SJCRH30 (cell line): ENCODE measurements around the gene IRF7. TPM values are rescaled to one million over a fixed set of nuclear protein-coding genes. Genes with fewer than 3 reads are reported as not detected.
A peak's percentile ranks its signal among the peaks of the same experiment; 100 is the strongest.
"Not testable (repeated sequence)": the region's sequence is repeated elsewhere in the genome, so short reads cannot be mapped to it uniquely, and the experiment has no call there.

Source experiments
- DNase-seq, 2 experiments: peaks; one replicate each; pipeline ENCODE4 v3.0.0-alpha.2; 2015 to 2020
- H3K27ac ChIP-seq: fragments of 250-450 bp; sonication (Bioruptor Pico); 2 replicates; pipeline ENCODE4 v1.5.1; 2020; ENCODE audit warnings: mild to moderate bottlenecking, moderate library complexity
- H3K27me3 ChIP-seq: fragments of 250-450 bp; sonication (Bioruptor Pico); 2 replicates; pipeline ENCODE4 v1.5.1; 2020; ENCODE audit warnings: mild to moderate bottlenecking, moderate library complexity
- H3K36me3 ChIP-seq: fragments of 250-450 bp; sonication (Bioruptor Pico); 2 replicates; pipeline ENCODE4 v1.5.1; 2020; ENCODE audit warnings: mild to moderate bottlenecking, moderate library complexity
- H3K4me1 ChIP-seq: fragments of 250-450 bp; sonication (Bioruptor Pico); 2 replicates; pipeline ENCODE4 v1.5.1; 2020; ENCODE audit warnings: mild to moderate bottlenecking, moderate library complexity
- H3K4me3 ChIP-seq: fragments of 250-450 bp; sonication (Bioruptor Pico); 2 replicates; pipeline ENCODE4 v1.5.1; 2020; ENCODE audit warnings: mild to moderate bottlenecking, moderate library complexity
- H3K9me3 ChIP-seq: fragments of 250-450 bp; sonication (Bioruptor Pico); replicated peaks from 2 replicates; pipeline ENCODE4 v1.5.1; 2020; ENCODE audit warnings: mild to moderate bottlenecking, moderate library complexity
- total RNA-seq: library from RNA; depleted of rRNA; stranded (reverse); fragments of >200 nt; shearing (Covaris generic); gene quantifications from 2 replicates; pipeline ENCODE4 v1.2.3, GENCODE V29; 2014; rRNA removed

The IRF7 gene
- total RNA-seq = 3.6 and 5.8 TPM in 2 replicates

DNA sequence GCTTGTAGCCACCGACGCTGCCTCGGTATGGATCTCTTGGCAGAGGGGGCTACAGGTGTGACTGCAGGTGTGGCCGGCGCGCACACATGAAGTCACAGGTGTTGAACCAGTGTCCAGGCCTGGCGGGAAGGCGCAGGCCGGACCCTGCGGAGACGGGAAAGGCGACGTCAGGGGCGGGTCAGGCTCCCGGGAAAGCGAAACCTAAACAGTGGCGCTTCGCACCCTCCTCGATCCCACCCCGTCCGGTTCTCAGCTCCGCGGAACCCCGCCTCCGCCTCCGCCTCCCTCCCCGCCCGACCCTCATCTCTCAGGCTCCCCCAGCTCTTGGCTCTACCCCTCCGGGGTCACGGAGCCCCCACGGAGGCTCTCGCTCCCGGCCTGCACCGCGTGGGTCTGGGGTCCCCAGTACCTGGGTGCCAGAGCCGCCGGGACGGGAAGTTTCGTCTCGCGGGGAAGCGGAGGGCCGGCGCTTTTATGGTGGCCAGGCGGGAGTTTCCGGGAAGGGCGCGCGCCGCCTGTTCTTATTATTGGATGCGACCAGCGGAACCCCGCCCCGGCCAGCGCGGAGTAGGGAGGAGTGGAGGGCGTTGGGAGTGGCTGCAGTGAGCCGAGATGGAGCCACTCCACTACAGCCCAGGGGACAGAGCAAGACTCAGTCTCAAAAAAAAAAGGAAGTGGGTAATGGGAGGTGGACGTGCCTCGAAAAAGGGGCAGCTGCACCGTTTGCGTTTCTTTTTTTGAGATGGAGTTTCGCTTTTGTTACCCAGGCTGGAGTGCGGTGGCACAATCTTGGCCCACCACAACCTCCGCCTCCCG, at the start of gene IRF7:
Gene IRF7 (minus strand): TSS at position 447 of the 816 bp plus-strand sequence. CDS start 586 bp downstream, outside the sequence.
- H3K4me1 ChIP-seq = peaks cover 33% of the 10 kb centered on the region
- peak within 1 kb of the TSS; percentile 85 for H3K4me3 ChIP-seq
- peak; percentile 90 to 91 for DNase-seq
- H3K36me3 ChIP-seq = peaks cover 18% of the 10 kb centered on the region
- H3K27me3 ChIP-seq = no peaks in the 10 kb centered on the region
- no peaks in the 10 kb centered on the region for H3K9me3 ChIP-seq
- peak within 1 kb of the TSS; percentile 84 for H3K27ac ChIP-seq

DNA sequence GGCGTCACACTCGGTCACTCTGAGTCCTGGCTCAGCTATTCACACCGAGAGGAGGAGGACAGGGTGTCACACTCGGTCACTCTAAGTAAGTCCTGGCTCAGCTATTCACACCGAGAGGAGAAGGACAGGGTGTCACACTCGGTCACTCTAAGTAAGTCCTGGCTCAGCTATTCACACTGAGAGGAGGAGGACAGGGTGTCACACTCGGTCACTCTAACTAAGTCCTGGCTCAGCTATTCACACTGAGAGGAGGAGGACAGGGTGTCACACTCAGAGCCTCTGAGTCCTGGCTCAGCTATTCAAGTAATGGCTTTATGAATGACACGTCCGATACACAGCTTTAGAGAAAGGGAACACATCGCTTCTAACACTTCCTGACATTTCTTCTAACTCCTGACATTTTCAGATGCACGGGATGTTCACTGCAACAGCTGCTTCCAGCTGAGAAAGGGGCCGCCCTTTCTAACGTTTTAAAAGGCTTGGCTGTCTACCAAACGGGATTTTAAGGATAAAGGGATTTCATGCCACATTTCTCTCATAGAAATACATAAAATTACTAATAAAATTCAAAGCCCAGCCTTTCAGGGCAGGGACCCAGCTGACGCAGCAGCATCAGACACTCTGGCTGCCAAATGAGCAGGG, 49.4 kb upstream of the IRF7 start:
- H3K36me3 ChIP-seq = peaks cover 16% of the 10 kb centered on the region
- peaks cover 19% of the 10 kb centered on the region for H3K4me1 ChIP-seq
- H3K4me3 ChIP-seq = no peak overlapping the region
- H3K27me3 ChIP-seq = no peaks in the 10 kb centered on the region
- peak; percentile 91 to 98 for DNase-seq
- H3K27ac ChIP-seq = peak overlapping the region; percentile 96
- no peaks in the 10 kb centered on the region for H3K9me3 ChIP-seq

DNA sequence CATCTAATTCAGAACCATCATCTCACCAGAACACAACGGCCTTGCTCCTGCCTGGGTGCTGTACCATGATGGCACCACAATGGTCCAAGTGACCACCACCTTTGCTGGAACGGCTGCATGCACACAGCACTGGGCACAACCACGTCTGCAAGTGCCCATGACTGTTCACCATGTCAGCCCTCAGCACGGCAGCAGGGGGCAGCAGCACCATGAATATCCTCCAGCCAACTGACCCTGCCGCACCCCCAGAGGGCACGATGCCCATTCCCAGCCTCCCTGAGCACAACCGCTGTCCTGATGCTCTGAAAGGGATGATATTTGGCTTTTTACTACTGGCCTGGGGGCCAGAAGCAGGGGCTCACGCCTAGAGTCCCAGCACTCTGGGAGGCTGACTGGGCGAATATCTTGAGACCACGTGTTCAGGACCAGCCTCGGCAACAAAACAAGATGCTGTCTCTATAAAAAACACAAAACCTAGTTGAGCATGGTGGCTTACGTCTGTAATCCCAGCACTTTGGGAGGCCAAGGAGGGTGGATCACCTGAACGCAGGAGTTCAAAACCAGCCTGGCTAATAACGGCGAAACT, 47.0 kb upstream of the IRF7 start:
- no peaks in the 10 kb centered on the region for H3K27me3 ChIP-seq
- peaks cover 19% of the 10 kb centered on the region for H3K36me3 ChIP-seq
- H3K9me3 ChIP-seq = no peaks in the 10 kb centered on the region
- no peak overlapping the region for H3K27ac ChIP-seq
- peaks cover 13% of the 10 kb centered on the region for H3K4me1 ChIP-seq
- H3K4me3 ChIP-seq = no peak overlapping the region
- DNase-seq = peak; percentile 71 to 75

DNA sequence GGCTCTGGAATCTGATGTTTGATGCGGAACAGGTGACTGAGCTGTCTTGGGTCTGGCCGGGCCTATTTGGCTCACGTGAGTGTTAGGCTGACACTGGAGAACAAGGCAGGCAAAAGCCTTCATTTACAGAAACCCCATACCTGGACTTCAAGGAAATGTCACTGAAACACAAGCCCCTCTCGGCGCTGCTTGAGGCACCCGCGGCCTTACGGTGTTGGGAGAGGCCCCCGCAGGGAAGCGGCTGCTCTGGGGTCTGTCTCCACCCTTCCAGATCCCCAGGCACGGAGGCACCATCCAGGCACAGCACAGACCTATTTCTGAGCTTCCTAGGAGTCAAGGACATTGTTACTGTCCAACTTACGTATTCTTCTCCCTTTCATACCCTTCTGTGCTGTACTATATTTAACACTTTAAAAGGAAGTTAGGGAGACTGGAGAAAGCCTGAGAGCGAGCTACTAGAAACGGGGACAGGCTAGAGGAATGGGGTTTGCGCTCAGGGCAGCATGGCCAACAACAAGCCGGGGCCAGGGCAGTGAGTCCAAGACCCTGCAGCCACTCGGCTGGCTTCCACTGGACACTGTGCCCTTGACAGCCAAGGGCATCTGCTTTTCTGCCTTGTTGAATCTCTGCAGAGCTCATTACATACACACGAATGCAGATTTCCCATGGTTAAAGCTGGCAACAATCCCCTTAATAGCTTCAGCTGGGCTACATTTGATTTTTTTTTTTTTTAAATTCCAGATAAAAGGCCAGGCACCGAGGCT, 45.1 kb upstream of the IRF7 start:
- no peak overlapping the region for H3K4me3 ChIP-seq

DNA sequence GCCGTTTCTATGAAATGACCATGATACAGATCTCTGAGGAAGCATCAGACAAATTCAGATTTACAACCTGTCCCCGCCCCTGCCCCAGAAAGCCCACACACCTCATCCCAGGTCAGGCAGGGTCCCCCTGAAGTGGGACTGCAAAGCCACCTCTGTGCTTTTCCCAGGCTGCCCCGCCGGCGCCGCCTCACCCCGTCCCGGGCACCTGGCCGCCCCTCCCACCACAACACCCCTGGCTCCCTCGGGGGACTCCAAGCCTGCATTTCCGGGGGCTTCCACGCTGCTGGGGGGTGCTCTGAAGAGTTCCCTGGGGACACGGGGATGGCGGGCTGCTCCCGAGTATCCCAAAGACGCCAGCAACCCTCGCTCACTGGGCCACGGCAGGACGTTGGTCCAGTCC, 44.5 kb upstream of the IRF7 start:
- H3K27ac ChIP-seq = no peak overlapping the region
- no peaks in the 10 kb centered on the region for H3K27me3 ChIP-seq
- no peaks in the 10 kb centered on the region for H3K9me3 ChIP-seq
- no peak overlapping the region for H3K4me3 ChIP-seq
- H3K36me3 ChIP-seq = peaks cover 14% of the 10 kb centered on the region; the same call in 1 of the 2 replicates
- no peaks in the 10 kb centered on the region for H3K4me1 ChIP-seq
- no peak for DNase-seq

More for the DNA sequence above, 45.1 kb upstream of the IRF7 start:
- Histone ChIP-seq H3K9me3 (no peaks in the 10 kb centered on the region), H3K4me1 (peaks cover 4% of the 10 kb centered on the region), H3K27ac (no peak overlapping the region), H3K36me3 (peaks cover 14% of the 10 kb centered on the region; the same call in 1 of the 2 replicates), H3K27me3 (no peaks in the 10 kb centered on the region)
- no peak for DNase-seq

DNA sequence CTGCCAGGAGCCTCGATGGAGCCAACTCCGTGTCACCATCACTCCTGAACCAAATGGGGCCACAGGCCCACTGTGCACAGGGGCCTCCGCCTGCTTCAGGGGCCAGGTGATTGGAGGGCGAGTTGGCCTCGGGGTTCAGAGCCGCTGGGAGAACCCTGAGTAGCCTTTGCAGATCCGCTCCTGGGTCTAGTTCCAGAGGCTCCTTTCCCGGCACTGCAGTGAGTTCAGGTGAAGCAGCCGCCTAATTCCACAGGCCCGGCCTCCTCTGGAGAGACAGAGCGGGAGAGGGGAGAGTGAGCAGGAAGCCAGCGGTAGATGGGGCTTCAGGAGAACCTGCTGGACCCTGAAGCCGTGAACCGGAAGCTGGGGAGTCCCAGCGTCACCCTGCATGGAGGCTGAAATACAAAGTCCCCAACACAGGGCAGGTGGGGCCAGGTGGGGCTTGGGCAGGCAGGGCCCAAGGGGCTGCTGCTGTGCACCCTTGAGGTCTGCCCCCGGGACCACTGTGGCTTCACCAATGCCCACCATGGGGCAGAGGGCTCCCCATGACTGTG, 43.9 kb upstream of the IRF7 start:
- Histone ChIP-seq H3K4me3 (no peak overlapping the region), H3K9me3 (no peaks in the 10 kb centered on the region), H3K36me3 (peaks cover 14% of the 10 kb centered on the region; the same call in 1 of the 2 replicates), H3K4me1 (no peaks in the 10 kb centered on the region), H3K27me3 (no peaks in the 10 kb centered on the region), H3K27ac (no peak overlapping the region)
- DNase-seq = no peak

DNA sequence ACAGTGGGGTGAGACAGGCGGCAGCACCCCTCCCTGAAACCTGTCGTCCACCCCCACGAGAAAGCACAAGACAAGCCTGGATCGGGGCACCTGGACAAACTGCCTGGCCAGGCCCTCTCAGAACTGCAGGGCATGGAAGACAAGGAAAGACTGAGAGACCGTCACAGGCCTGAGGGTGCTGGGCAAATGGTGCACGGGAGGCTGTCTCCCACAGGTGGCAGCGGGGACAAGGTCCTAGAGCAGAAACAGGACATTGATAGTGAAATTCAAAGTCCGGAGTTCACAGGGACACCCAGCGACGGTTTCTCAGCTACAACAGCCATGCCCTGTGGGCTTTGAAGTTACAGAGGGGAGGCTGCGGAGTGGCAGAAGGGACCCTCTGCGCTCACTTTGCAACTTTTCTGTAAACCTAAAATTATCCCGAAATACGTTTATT, 42.0 kb upstream of the IRF7 start:
- Histone ChIP-seq H3K4me1 (no peaks in the 10 kb centered on the region), H3K4me3 (no peak overlapping the region), H3K9me3 (no peaks in the 10 kb centered on the region), H3K27me3 (no peaks in the 10 kb centered on the region), H3K36me3 (peaks cover 4% of the 10 kb centered on the region; the same call in 1 of the 2 replicates), H3K27ac (no peak overlapping the region)
- DNase-seq = no peak

DNA sequence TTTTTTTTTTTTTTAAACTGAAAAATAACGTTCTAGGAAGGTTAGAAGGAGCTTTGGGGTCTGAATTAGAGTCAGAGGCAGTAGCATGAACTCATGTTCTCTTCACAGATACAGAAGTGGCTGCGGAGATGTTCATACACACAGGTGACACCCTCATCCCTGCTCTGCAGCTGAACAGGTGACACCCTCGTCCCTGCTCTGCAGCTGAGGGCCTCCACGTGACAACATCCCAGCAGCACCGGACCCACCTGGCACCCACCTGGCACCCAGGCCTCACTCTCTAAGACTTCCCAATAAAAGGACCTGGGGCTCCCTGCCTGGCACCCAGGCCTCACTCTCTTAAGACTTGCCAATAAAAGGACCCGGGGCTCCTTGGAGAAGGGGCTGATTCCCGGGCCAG, 41.1 kb upstream of the IRF7 start:
- peaks cover 4% of the 10 kb centered on the region; the same call in 1 of the 2 replicates for H3K36me3 ChIP-seq
- no peaks in the 10 kb centered on the region for H3K9me3 ChIP-seq
- no peaks in the 10 kb centered on the region for H3K4me1 ChIP-seq
- no peak for DNase-seq
- no peaks in the 10 kb centered on the region for H3K27me3 ChIP-seq
- no peak overlapping the region for H3K27ac ChIP-seq
- H3K4me3 ChIP-seq = no peak overlapping the region

DNA sequence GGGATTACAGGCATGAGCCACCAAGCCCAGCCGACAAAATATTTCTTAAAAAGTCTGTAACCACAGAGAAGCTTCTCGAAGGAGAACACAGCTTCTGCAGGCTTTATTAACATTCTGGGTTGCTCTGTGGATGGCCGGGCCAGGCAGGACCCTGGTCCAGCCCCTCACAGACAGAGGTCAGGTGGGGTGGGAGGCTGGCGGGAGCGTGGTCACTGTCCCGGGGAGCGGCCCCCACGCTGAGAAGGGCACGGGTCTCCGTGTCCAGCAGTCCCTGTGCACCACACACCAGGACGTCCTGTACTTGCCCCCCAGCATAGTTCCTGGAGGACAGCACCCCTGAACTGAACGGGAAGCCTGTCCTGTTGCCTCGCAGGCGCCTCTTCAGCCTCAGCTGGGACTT, 40.7 kb upstream of the IRF7 start:
- Histone ChIP-seq H3K4me3 (no peak overlapping the region), H3K27me3 (no peaks in the 10 kb centered on the region), H3K4me1 (no peaks in the 10 kb centered on the region), H3K9me3 (no peaks in the 10 kb centered on the region), H3K36me3 (peaks cover 4% of the 10 kb centered on the region; the same call in 1 of the 2 replicates), H3K27ac (no peak overlapping the region)
- DNase-seq = no peak

DNA sequence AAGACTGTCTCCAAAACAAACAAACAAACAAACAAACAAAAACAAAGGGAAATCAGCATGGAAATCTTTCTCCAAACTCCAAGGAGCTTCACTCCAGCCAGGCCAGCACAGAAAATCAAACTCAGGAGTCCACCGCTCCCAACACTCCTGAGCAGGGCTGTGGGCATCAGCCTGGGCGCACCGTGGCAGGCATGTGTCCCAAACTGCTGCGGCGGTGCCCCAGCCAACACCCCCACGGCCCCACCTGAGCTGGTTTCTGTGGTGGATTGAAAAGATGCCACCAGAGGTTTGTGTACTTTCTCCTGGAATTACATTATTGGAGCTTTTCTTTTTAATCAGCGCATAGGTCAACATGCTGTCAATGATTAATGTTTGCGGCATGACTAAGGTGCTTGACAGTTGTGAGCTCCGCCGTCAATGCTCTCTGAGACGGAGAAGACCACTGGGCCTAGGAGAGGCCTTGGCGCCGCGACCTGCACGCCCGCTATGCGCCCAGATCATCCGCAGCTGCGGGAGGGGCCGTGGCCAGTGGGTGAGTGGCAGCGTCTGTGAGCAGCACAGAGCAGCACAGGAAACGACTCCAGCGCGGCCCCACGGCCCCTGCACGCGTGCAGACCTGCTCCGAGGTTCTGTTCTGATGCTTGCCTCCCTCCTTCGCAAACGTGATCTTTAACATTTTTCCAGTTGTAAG, 39.4 kb upstream of the IRF7 start:
- peaks cover 9% of the 10 kb centered on the region; the same call in 1 of the 2 replicates for H3K36me3 ChIP-seq
- H3K27me3 ChIP-seq = no peaks in the 10 kb centered on the region
- H3K27ac ChIP-seq = no peak overlapping the region
- H3K4me1 ChIP-seq = no peaks in the 10 kb centered on the region
- H3K9me3 ChIP-seq = no peaks in the 10 kb centered on the region
- no peak overlapping the region for H3K4me3 ChIP-seq
- DNase-seq = no peak

DNA sequence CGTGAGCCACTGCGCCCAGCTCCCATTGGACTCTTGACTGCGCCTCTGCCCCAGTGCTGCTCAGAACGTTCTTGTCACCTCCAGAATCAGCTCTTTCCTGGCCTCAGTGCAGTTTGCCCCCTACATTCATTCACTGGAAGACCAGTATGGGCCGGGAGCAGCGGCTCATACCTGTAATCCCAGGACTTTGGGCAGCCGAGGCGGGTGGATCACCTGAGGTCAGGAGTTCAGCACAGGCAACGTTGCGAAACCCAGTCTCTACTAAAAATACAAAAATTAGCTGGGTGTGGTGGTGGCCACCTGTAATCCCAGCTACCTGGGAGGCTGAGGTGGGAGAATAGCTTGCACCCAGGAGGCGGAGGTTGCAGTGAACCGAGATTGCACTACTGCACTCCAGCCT, 38.7 kb upstream of the IRF7 start:
- not testable (repeated sequence) for H3K36me3 ChIP-seq, DNase-seq, H3K27me3 ChIP-seq, H3K27ac ChIP-seq, H3K4me3 ChIP-seq, H3K4me1 ChIP-seq, H3K9me3 ChIP-seq

DNA sequence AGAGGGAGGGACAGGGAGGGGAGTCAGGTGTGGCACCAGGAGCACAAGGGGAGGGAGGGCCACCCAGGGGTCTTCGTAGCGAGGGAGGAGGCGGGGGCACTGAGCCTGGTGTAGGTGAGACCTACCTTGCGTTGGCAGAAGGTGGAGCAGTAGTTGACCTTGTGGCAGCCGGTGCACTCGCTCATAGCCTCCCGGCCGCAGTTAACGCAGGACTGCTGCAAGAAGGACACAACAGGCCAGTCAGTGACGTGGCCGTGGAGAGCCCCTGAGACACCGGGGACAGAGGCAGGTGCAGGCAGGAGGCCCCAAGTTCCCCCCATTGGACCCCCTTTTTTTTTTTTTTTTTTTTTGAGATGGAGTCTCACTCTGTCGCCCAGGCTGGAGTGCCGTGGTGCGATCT, 38.1 kb upstream of the IRF7 start:
- Histone ChIP-seq H3K27ac (no peak overlapping the region), H3K27me3 (no peaks in the 10 kb centered on the region), H3K4me1 (no peaks in the 10 kb centered on the region), H3K36me3 (peaks cover 6% of the 10 kb centered on the region; the same call in 1 of the 2 replicates), H3K9me3 (no peaks in the 10 kb centered on the region), H3K4me3 (no peak overlapping the region)
- no peak for DNase-seq

DNA sequence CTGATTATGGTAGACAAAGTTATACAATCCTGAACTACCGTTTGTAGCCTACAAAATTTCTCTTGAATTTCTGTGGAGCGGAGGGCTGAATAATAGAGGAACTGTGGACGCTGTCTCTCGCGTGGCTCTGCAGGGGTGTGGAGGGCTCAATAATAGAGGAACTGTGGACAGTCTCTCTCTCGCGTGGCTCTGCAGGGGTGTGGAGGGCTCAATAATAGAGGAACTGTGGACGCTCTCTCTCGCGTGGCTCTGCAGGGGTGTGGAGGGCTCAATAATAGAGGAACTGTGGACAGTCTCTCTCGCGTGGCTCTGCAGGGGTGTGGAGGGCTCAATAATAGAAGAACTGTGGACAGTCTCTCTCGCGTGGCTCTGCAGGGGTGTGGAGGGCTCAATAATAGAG, 37.4 kb upstream of the IRF7 start:
- not testable (repeated sequence) for DNase-seq, H3K9me3 ChIP-seq, H3K36me3 ChIP-seq, H3K27me3 ChIP-seq, H3K4me1 ChIP-seq, H3K27ac ChIP-seq, H3K4me3 ChIP-seq

DNA sequence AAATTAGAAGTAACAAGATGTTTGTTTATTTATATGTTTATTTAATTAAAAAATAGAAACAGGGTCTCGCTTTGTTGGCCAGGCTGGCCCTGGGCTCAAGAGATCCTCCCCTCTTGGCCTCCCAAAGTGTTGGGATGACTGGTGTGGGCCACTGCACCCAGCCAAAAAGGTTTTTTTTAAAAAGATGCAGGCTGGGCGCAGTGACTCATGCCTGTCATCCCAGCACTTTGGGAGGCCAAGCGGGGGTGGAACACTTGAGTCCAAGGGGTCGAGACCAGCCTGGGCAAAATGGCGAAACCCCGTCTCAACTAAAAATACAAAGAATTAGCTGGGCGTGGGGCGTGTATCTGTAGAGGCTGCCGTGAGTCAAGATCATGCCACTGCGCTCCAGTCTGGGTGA, 34.7 kb upstream of the IRF7 start:
- H3K27ac ChIP-seq = no peak overlapping the region
- no peak for DNase-seq

More for the DNA sequence above, 34.7 kb upstream of the IRF7 start:
- H3K9me3 ChIP-seq = no peaks in the 10 kb centered on the region
- H3K36me3 ChIP-seq = peaks cover 6% of the 10 kb centered on the region; the same call in 1 of the 2 replicates
- no peak overlapping the region for H3K4me3 ChIP-seq
- no peaks in the 10 kb centered on the region for H3K4me1 ChIP-seq
- H3K27me3 ChIP-seq = no peaks in the 10 kb centered on the region
